ENCODE measurements around the gene STK32C.
"Not testable (repeated sequence)": the region's sequence is repeated elsewhere in the genome, so short reads cannot be mapped to it uniquely, and the experiment has no call there.

DNA sequence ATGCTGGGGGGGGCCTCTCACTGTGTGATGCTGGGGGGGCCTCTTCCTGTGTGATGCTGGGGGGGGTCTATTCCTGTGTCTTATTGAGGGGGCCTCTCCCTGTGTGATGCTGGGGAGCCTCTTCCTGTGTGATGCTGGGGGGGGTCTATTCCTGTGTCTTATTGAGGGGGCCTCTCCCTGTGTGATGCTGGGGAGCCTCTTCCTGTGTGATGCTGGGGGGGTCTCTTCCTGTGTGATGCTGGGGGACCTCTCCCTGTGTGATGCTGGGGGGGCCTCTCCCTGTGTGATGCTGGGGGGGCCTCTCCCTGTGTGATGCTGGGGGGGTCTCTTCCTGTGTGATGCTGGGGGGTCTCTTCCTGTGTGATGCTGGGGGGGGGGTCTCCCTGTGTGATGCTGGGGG lies 147.5 kb downstream of the STK32C start:
- TF ChIP-seq, protein P1, sequence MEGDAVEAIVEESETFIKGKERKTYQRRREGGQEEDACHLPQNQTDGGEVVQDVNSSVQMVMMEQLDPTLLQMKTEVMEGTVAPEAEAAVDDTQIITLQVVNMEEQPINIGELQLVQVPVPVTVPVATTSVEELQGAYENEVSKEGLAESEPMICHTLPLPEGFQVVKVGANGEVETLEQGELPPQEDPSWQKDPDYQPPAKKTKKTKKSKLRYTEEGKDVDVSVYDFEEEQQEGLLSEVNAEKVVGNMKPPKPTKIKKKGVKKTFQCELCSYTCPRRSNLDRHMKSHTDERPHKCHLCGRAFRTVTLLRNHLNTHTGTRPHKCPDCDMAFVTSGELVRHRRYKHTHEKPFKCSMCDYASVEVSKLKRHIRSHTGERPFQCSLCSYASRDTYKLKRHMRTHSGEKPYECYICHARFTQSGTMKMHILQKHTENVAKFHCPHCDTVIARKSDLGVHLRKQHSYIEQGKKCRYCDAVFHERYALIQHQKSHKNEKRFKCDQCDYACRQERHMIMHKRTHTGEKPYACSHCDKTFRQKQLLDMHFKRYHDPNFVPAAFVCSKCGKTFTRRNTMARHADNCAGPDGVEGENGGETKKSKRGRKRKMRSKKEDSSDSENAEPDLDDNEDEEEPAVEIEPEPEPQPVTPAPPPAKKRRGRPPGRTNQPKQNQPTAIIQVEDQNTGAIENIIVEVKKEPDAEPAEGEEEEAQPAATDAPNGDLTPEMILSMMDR (conservative IDR thresholded peaks at IDR 0.05; ENCODE audit: low read depth, low read length): not testable (repeated sequence)
- TF ChIP-seq EZH2 (IDR thresholded peaks at IDR 0.05; ENCODE audit: borderline replicate concordance, low read depth, low read length, poor library complexity, severe bottlenecking): not testable (repeated sequence)

All from A673 (cell line).